Hepatocyte (in vitro differentiated cells): ENCODE data around the gene MATR3.

ENCODE experiments used
- CTCF ChIP-seq: fragments of 200-600 bp; sonication (generic); IDR thresholded peaks from 2 replicates; pipeline ENCODE4 v1.5.1; 2016; ENCODE audit warnings: antibody characterized with exemption, mild to moderate bottlenecking; ENCODE audit not compliant: poor library complexity
- EZH2 ChIP-seq: fragments of 200-600 bp; sonication (generic); IDR thresholded peaks from 2 replicates; pipeline ENCODE4 v1.6.1; 2016; ENCODE audit warnings: antibody characterized with exemption, mild to moderate bottlenecking, borderline replicate concordance
- EZH2phosphoT487 ChIP-seq: fragments of 200-600 bp; sonication (generic); IDR thresholded peaks from one replicate; pipeline ENCODE4 v1.6.1; 2018; ENCODE audit warnings: antibody characterized with exemption, mild to moderate bottlenecking, low read depth, moderate library complexity; ENCODE audit not compliant: unreplicated experiment, severe bottlenecking

GRCh38 chr5:139275536-139275935 is 18.0 kb upstream of the MATR3 start:
- TF ChIP-seq CTCF (no peak), EZH2 (no peak), EZH2phosphoT487 (no peak)
